ENCODE data around the gene LPIN1.

DNA sequence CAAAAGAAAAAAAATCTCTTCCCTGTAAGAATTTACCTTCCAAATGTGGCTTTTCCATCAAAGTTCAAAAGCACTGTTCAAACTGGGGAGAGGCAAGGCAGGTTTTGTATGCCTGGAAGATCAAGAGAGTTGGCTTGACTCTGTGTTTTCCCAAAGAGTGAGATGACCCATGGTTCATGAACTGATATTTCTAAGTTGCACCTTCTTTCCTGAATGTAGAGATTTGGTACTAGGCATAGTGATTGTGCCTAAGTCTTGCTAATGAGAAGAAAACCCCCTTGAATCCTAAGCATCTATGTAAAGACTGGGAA lies 23.4 kb upstream of the LPIN1 start:
- TF ChIP-seq, protein P1, sequence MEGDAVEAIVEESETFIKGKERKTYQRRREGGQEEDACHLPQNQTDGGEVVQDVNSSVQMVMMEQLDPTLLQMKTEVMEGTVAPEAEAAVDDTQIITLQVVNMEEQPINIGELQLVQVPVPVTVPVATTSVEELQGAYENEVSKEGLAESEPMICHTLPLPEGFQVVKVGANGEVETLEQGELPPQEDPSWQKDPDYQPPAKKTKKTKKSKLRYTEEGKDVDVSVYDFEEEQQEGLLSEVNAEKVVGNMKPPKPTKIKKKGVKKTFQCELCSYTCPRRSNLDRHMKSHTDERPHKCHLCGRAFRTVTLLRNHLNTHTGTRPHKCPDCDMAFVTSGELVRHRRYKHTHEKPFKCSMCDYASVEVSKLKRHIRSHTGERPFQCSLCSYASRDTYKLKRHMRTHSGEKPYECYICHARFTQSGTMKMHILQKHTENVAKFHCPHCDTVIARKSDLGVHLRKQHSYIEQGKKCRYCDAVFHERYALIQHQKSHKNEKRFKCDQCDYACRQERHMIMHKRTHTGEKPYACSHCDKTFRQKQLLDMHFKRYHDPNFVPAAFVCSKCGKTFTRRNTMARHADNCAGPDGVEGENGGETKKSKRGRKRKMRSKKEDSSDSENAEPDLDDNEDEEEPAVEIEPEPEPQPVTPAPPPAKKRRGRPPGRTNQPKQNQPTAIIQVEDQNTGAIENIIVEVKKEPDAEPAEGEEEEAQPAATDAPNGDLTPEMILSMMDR (conservative IDR thresholded peaks at IDR 0.05; ENCODE audit: low read depth, low read length), result no peak
- TF ChIP-seq EZH2 (IDR thresholded peaks at IDR 0.05; ENCODE audit: borderline replicate concordance, low read depth, low read length, poor library complexity, severe bottlenecking), result no peak
